AG10803 (cell line): ENCODE measurements around the gene CFDP1.

Experiments used
- DNase-seq: peaks from one replicate; pipeline ENCODE4 v3.0.0; 2010; ENCODE audit warnings: low read depth
- H3K4me3 ChIP-seq: 2 replicates; pipeline ENCODE4 v1.5.1; 2011; ENCODE audit warnings: mild to moderate bottlenecking, low read length, control low read depth
- CTCF ChIP-seq: conservative IDR thresholded peaks from 2 replicates; pipeline ENCODE4 v1.5.1; 2011; ENCODE audit warnings: mild to moderate bottlenecking, low read length, control low read depth, inconsistent platforms

The CFDP1 gene

DNA sequence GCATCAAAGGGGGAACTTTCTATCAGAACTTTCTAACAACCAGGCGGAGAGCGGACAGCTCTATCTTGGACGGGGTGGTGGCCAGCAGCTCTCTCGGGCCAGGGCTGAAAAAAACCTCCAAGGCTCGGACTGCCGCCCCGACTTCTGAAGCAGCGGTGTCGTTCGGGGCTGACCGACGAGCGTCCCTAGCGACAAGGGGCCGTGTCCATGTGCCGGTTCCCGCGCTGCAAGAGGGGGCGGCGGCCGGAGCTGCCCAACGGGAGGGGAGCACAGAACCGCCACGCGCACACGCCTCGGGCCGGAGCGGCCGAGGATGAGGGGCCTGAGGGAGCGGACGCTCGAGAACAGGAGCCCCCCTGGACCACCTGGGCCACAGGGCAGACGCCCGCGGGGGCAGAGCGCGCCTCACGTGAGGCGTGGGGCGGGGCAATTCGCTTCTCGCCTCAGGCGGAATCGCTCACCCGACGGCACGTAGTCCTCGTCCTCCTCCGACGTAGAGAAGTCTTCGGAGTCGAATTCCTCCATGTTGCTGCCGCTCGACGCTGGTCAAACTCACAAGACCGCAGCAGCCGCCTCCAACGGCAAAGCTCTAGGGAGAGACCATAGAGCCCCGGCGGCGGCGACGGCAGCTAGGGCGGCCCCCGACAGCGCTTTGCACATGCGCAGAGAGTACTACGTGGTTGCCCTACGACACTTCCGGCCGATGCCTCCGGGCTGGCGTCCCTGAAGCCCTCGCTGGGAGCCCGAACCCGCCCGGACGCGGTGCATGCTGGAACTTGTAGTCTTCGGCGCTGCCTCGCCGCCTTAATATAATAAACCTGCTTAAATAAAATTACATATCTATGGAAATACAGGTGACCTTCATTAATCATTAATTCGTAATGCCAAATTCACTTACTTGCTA, at the start of gene CFDP1:
TSS of gene CFDP1 (minus strand) at position 676 of the 904 bp plus-strand sequence. CDS start at position 525, 151 bp downstream.
- peak within 1 kb of the TSS; percentile 97 for H3K4me3 ChIP-seq
- TF ChIP-seq CTCF, result no peak
- peak; percentile 91 for DNase-seq

DNA sequence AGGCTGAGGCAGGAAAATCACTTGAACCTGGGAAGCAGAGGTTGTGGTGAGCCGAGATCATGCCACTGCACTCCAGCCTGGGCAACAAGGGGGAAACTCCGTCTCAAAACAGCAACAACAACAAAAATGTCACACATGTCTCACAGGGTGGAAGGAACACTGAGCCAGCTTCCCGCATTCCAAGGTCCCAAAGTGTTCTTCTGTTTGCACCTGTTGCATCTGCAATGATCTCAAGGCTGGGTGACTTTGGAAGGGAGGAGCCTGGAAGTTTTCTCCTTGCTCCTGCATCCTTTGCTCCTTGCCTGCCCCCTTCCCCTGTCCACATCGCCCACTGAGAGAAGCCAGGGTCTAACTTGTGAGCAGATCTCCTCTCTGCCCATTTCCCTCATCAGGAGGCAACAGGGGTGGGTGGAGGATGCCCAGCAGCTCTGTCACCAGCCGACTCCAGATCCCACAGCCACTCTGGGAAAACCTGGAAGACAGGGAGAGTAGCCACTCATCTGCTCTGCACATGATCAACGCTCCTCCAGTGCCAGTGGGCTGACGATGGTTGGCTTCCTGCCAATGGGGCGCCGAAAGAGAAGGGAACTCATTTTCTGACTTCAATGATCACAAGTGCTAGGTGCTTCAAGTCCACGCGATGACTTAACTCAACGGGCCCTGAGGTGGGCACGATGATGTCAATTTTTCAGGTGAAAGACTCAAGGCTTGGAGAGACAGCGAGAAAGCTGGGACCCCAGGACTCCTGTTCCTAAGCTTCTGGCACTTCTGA, 49.3 kb upstream of the CFDP1 start:
- no peak for DNase-seq
- no peak overlapping the region for H3K4me3 ChIP-seq
- TF ChIP-seq CTCF, result no peak

GRCh38 chr16:75481475-75481874, 48.2 kb upstream of the CFDP1 start:
- H3K4me3 ChIP-seq, result no peak overlapping the region
- TF ChIP-seq CTCF, result no peak
- no peak for DNase-seq

DNA sequence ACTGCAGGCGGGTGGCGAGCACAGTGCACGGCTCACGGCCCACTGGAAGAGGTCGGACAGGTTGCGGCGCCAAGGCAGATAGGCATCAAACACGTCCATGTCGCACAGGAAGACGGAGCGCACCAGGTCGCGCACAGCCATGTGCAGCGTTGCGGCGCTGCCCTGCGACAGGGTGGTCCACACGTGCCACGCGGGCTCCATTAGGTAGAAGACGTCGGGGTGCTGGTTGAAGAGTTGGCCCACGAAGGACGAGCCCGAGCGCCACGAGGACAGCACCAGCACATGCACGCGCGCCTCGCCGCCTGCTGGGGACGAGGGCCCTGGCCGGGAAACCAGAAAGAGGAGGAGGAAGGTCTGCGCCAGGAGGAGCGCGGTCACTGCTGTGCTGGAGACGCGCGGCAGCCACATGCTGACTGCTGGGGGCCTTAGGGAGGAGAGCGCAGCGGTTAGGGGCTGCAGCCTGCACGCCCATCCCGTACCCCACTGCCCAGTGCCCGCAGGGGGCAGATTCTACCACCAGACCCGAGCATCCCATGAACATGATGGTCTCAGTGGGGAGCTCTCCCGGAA, 46.2 kb upstream of the CFDP1 start:
- no peak for TF ChIP-seq CTCF
- no peak overlapping the region for H3K4me3 ChIP-seq
- no peak for DNase-seq

GRCh38 chr16:75478480-75479345, 45.4 kb upstream of the CFDP1 start:
- DNase-seq, result no peak
- no peak for TF ChIP-seq CTCF
- no peak overlapping the region for H3K4me3 ChIP-seq

- no peak overlapping the region for H3K4me3 ChIP-seq
- DNase-seq, result no peak
- no peak for TF ChIP-seq CTCF
Measured at GRCh38 chr16:75477680-75478473, 44.6 kb upstream of the CFDP1 start.
